GM23338 (cell line): ENCODE data around the gene TSFM. TPM values are rescaled to one million over a fixed set of nuclear protein-coding genes. Genes with fewer than 3 reads are reported as not detected.

Experiments used
- ATAC-seq: fragments of 200-7000 bp; cut with Tn5 transposase; 3 replicates; pipeline ENCODE4 v1.9.1; 2020
- DNase-seq: peaks from one replicate; pipeline ENCODE4 v3.0.0-alpha.2; 2015; ENCODE audit warnings: low spot score
- H2AFZ ChIP-seq: fragments of 200-600 bp; sonication (generic); 2 replicates; pipeline ENCODE4 v1.8.0; 2016; ENCODE audit warnings: antibody characterized with exemption, mild to moderate bottlenecking, moderate library complexity
- H3F3A ChIP-seq: fragments of 200-600 bp; sonication (generic); replicated peaks from 2 replicates; pipeline ENCODE4 v1.8.0; 2017; ENCODE audit warnings: antibody characterized with exemption, mixed run types, low read depth
- H3K27ac ChIP-seq: fragments of 200-600 bp; sonication (generic); 2 replicates; pipeline ENCODE4 v1.6.1; 2016; ENCODE audit warnings: low read depth
- H3K27me3 ChIP-seq: fragments of 200-600 bp; sonication (generic); 2 replicates; pipeline ENCODE4 v1.8.0; 2016; ENCODE audit warnings: mild to moderate bottlenecking, mixed run types, moderate library complexity; ENCODE audit not compliant: insufficient read depth
- H3K36me3 ChIP-seq: fragments of 200-600 bp; sonication (generic); 2 replicates; pipeline ENCODE4 v1.8.0; 2016; ENCODE audit warnings: mild to moderate bottlenecking; ENCODE audit not compliant: insufficient read depth
- H3K4me1 ChIP-seq: fragments of 200-600 bp; sonication (generic); 2 replicates; pipeline ENCODE4 v1.8.0; 2016; ENCODE audit warnings: mild to moderate bottlenecking, moderate library complexity; ENCODE audit not compliant: insufficient read depth
- H3K4me2 ChIP-seq: fragments of 200-600 bp; sonication (generic); 2 replicates; pipeline ENCODE4 v1.7.1; 2017; ENCODE audit warnings: mixed run types
- H3K4me3 ChIP-seq: fragments of 200-600 bp; sonication (generic); 2 replicates; pipeline ENCODE4 v1.6.1; 2016; ENCODE audit warnings: mixed run types
- H3K79me2 ChIP-seq: fragments of 200-600 bp; sonication (generic); replicated peaks from 2 replicates; pipeline ENCODE4 v1.8.0; 2017; ENCODE audit warnings: mild to moderate bottlenecking; ENCODE audit not compliant: insufficient read depth
- H3K9me2 ChIP-seq: fragments of 200-600 bp; sonication (generic); 2 replicates; pipeline ENCODE4 v1.8.0; 2017; ENCODE audit not compliant: insufficient read depth
- H4K20me1 ChIP-seq: fragments of 200-600 bp; sonication (generic); replicated peaks from 2 replicates; pipeline ENCODE4 v1.8.0; 2017; ENCODE audit warnings: mild to moderate bottlenecking; ENCODE audit not compliant: insufficient read depth
- H3K27ac Mint-ChIP-seq: 2 replicates; pipeline ENCODE4 v1.8.0; 2020; ENCODE audit warnings: inconsistent platforms, mild to moderate bottlenecking, moderate library complexity, mixed read lengths
- H3K27me3 Mint-ChIP-seq: 3 replicates; pipeline ENCODE4 v1.8.0; 2022; ENCODE audit warnings: low read depth, mild to moderate bottlenecking, moderate library complexity, mixed read lengths, inconsistent platforms; ENCODE audit not compliant: insufficient read depth, poor library complexity
- H3K36me3 Mint-ChIP-seq: 3 replicates; pipeline ENCODE4 v1.8.0; 2021; ENCODE audit warnings: low read depth, mild to moderate bottlenecking, inconsistent platforms, moderate library complexity, mixed read lengths
- H3K4me1 Mint-ChIP-seq: 3 replicates; pipeline ENCODE4 v1.8.0; 2020; ENCODE audit warnings: mild to moderate bottlenecking, inconsistent platforms, mixed read lengths
- H3K4me3 Mint-ChIP-seq: 3 replicates; pipeline ENCODE4 v1.8.0; 2021; ENCODE audit warnings: moderate library complexity, mild to moderate bottlenecking, inconsistent platforms, mixed read lengths
- H3K9me3 Mint-ChIP-seq: 3 replicates; pipeline ENCODE4 v1.8.0; 2020; ENCODE audit warnings: moderate library complexity, mild to moderate bottlenecking, inconsistent platforms, mixed read lengths
- CREB1 ChIP-seq: fragments of 250-450 bp; sonication (Bioruptor Pico); IDR thresholded peaks from 2 replicates; pipeline ENCODE4 v1.5.0; 2020; ENCODE audit warnings: low read depth, mild to moderate bottlenecking, moderate library complexity
- CTCF ChIP-seq, 2 experiments: fragments of 200-600 bp in 1 of 2; sonication (generic) in 1 of 2; conservative IDR thresholded peaks; 2 replicates each; pipeline versions ENCODE4 v1.5.1 to v1.6.1; 2016 to 2017; ENCODE audit warnings: antibody characterized with exemption in 2 of 2, low read depth in 2 of 2, mild to moderate bottlenecking in 2 of 2, moderate library complexity in 1 of 2
- EZH2 ChIP-seq: fragments of 200-600 bp; sonication (generic); IDR thresholded peaks from one replicate; pipeline ENCODE4 v1.8.0; 2017; ENCODE audit warnings: antibody characterized with exemption, mild to moderate bottlenecking, low read depth; ENCODE audit not compliant: unreplicated experiment
- EZH2phosphoT487 ChIP-seq: fragments of 200-600 bp; sonication (generic); IDR thresholded peaks from one replicate; pipeline ENCODE4 v1.8.1; 2018; ENCODE audit warnings: antibody characterized with exemption; ENCODE audit not compliant: unreplicated experiment
- JUNB ChIP-seq: IDR thresholded peaks from one replicate; pipeline ENCODE4 v1.6.1; 2016; ENCODE audit warnings: antibody characterized with exemption; ENCODE audit not compliant: unreplicated experiment
- NANOG ChIP-seq: IDR thresholded peaks from 2 replicates; pipeline ENCODE4 v1.6.1; 2016; ENCODE audit warnings: antibody characterized with exemption, borderline replicate concordance
- POLR2AphosphoS5 ChIP-seq: IDR thresholded peaks from 2 replicates; pipeline ENCODE4 v1.6.1; 2016; ENCODE audit warnings: antibody characterized with exemption, low read depth
- REST ChIP-seq: IDR thresholded peaks from one replicate; pipeline ENCODE4 v1.6.1; 2018; ENCODE audit warnings: antibody characterized with exemption; ENCODE audit not compliant: unreplicated experiment
- STAT1 ChIP-seq: IDR thresholded peaks from one replicate; pipeline ENCODE4 v1.6.1; 2016; ENCODE audit warnings: antibody characterized with exemption; ENCODE audit not compliant: unreplicated experiment
- ZNF114 ChIP-seq: fragments of 250-450 bp; sonication (Bioruptor Pico); IDR thresholded peaks from 2 replicates; pipeline ENCODE4 v1.5.0; 2020; ENCODE audit warnings: mild to moderate bottlenecking, moderate library complexity
- ZNF331 ChIP-seq: fragments of 250-450 bp; sonication (Bioruptor Pico); IDR thresholded peaks from 2 replicates; pipeline ENCODE4 v1.5.0; 2020; ENCODE audit warnings: low read depth, mild to moderate bottlenecking, moderate library complexity
- ZNF462 ChIP-seq: fragments of 250-450 bp; sonication (Bioruptor Pico); IDR thresholded peaks from 2 replicates; pipeline ENCODE4 v1.5.0; 2020; ENCODE audit warnings: mild to moderate bottlenecking, moderate library complexity
- polyA plus RNA-seq: library from polyadenylated mRNA; unstranded; fragments of >200 nt; fragmentation: Nextera tagmentation; extraction: Ambion mirVana; gene quantifications from 2 replicates; pipeline ENCODE4 v1.2.1, GENCODE V29; 2016
- total RNA-seq: library from RNA; depleted of rRNA; stranded (reverse); fragments of >200 nt; shearing (Covaris generic); gene quantifications from 2 replicates; pipeline ENCODE4 v1.2.3, GENCODE V29; 2014
- TF ChIP-seq, protein P1 (sequence below): IDR thresholded peaks from 2 replicates; pipeline ENCODE4 v1.6.1; 2016; ENCODE audit warnings: antibody characterized with exemption

The TSFM gene
- total and polyA plus RNA-seq, 2 experiments from 2014 or later = 29.5 to 43.1 TPM

DNA sequence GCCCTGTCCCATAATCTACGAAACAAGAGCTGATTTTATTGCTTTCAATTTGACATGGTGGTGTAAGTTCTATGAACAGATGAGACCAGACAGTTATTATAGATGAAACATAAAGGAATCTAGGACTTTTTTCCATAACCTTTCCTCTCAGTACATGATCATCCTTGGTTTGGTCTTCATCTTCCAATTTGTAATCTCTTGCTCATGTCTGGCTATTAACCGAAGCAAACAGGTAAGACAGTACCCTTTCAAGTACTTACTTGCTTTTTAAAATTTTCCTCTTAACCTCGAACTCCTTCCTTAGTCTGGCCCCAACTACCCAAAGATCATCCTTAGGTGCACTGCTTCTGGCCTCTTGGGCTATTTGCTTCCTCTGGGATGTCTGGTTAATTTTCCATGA lies 36.6 kb upstream of the TSFM start:
- Histone ChIP-seq H3K79me2 (peaks cover 16% of the 10 kb centered on the region), H3K4me3 (peak overlapping the region; percentile 67), H3F3A (peaks cover 35% of the 10 kb centered on the region), H4K20me1 (no peaks in the 10 kb centered on the region; the same call in 1 of the 2 replicates), H3K9me2 (no peaks in the 10 kb centered on the region), H3K36me3 (peaks cover 19% of the 10 kb centered on the region), H3K4me1 (peaks cover 5% of the 10 kb centered on the region; the same call in 1 of the 2 replicates), H3K27me3 (peaks cover 29% of the 10 kb centered on the region), H3K27ac (no peak overlapping the region), H3K4me2 (peak overlapping the region; percentile 80), H2AFZ (no peak overlapping the region)
- H3K27me3 Mint-ChIP-seq = peaks cover 28% of the 10 kb centered on the region
- no peak overlapping the region; the same call in 1 of the 2 replicates for H3K27ac Mint-ChIP-seq
- H3K9me3 Mint-ChIP-seq = no peaks in the 10 kb centered on the region; the same call in 2 of the 3 replicates
- DNase-seq (no peak), ATAC-seq (no peak)
- no peak for TF ChIP-seq ZNF462 (CRISPR knock-in tag)
- no peak for TF ChIP-seq REST
- TF ChIP-seq, protein P1, sequence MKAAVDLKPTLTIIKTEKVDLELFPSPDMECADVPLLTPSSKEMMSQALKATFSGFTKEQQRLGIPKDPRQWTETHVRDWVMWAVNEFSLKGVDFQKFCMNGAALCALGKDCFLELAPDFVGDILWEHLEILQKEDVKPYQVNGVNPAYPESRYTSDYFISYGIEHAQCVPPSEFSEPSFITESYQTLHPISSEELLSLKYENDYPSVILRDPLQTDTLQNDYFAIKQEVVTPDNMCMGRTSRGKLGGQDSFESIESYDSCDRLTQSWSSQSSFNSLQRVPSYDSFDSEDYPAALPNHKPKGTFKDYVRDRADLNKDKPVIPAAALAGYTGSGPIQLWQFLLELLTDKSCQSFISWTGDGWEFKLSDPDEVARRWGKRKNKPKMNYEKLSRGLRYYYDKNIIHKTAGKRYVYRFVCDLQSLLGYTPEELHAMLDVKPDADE = no peak
- no peak for TF ChIP-seq STAT1
- TF ChIP-seq CREB1 (CRISPR knock-in tag) = no peak
- TF ChIP-seq ZNF331 (CRISPR knock-in tag) = no peak
- TF ChIP-seq ZNF114 (CRISPR knock-in tag) = no peak
- no peak for TF ChIP-seq POLR2AphosphoS5
- no peak for TF ChIP-seq NANOG
- no peak for TF ChIP-seq JUNB
- no peak for TF ChIP-seq EZH2
- no peak for TF ChIP-seq EZH2phosphoT487
- TF ChIP-seq CTCF (conservative IDR thresholded peaks at IDR 0.05; ENCODE audit: low read depth in 2 of 2) = no peak
- H3K4me3 Mint-ChIP-seq = peak overlapping the region; percentile 93
- H3K4me1 Mint-ChIP-seq = peaks cover 16% of the 10 kb centered on the region
- H3K36me3 Mint-ChIP-seq = peaks cover 53% of the 10 kb centered on the region
